ENCODE data around the gene EXPH5.
A peak's percentile ranks its signal among the peaks of the same experiment; 100 is the strongest.

Gene EXPH5

DNA sequence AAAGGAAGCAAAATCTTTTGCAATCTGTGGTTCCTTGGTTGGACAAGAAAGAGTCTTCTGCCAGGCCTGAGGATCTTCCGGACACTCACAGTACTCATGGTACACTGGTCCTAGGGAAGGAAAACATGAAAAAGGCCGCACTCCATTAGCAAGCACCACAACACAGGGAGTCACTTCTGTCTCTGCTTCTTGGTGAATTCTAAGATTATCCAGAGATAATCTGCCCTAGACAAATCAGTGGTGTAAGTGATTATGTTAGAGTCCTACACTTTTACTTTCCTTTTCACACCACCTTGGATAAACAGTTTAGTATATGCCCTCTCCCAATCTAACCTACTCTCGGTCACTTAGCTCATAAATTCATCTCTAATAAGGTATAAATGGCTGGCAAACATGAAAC is 107.2 kb downstream of the EXPH5 start:
- H3K27ac ChIP-seq: no peak overlapping the region
- TF ChIP-seq, protein P1, sequence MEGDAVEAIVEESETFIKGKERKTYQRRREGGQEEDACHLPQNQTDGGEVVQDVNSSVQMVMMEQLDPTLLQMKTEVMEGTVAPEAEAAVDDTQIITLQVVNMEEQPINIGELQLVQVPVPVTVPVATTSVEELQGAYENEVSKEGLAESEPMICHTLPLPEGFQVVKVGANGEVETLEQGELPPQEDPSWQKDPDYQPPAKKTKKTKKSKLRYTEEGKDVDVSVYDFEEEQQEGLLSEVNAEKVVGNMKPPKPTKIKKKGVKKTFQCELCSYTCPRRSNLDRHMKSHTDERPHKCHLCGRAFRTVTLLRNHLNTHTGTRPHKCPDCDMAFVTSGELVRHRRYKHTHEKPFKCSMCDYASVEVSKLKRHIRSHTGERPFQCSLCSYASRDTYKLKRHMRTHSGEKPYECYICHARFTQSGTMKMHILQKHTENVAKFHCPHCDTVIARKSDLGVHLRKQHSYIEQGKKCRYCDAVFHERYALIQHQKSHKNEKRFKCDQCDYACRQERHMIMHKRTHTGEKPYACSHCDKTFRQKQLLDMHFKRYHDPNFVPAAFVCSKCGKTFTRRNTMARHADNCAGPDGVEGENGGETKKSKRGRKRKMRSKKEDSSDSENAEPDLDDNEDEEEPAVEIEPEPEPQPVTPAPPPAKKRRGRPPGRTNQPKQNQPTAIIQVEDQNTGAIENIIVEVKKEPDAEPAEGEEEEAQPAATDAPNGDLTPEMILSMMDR (conservative IDR thresholded peaks at IDR 0.05): no peak

DNA sequence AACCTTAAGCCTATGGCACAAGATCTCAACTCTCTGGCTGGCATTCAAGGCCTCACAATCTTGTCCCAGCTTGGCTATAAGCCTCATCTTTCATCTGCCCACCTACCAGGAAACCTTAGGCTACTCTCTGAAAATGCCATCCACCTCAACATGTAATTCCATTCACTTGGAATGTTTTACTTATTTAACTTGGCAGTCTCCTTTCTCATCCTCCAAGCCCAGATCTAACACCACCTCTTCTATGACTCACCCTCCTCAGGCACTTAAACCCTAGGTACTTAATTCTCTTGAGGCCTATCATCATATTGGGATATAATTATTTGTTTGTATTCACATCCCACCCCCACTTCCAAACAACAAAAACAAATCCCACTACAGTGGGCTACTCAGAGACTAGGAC is 110.4 kb downstream of the EXPH5 start:
- no peak overlapping the region for H3K27ac ChIP-seq
- TF ChIP-seq, protein P1 (conservative IDR thresholded peaks at IDR 0.05): no peak

DNA sequence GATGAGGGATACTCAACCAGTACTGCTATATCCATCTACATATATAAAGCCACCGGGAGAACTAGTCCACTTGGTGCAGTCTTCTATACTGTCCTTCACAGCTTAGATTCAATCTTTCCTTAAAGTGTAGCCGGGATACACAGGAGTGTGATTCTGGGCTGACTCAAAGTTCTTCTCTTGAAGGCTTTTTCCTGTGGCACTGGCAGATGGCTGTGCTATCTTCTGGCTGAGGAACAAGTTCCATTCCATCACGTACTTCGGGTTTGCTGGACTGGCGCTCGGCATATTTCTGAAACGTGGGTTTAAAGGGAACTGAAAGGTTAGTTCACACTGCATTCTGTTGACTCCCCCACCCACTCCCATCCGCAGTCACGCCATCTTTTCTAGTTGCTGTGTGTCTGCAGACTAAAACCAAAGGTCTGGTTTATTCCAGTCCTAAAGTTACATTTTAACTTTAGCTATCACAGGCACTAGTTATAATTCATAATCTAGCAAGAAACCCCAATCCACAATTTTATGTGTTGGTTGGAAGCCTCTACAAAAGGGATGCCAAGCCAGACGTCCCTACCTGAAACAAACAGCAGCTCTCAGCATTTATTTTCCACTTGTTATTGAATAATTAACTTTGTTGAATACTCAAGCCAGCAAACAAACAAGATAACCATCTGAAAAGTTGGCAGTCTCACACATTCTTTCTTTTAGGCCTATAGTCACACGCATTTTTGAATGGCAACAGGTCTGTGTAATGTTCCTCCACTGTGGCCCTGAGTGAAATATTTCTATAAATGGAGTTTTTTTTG is 118.7 kb downstream of the EXPH5 start:
- TF ChIP-seq, protein P1 (conservative IDR thresholded peaks at IDR 0.05): no peak
- H3K27ac ChIP-seq: peak overlapping the region; percentile 35

DNA sequence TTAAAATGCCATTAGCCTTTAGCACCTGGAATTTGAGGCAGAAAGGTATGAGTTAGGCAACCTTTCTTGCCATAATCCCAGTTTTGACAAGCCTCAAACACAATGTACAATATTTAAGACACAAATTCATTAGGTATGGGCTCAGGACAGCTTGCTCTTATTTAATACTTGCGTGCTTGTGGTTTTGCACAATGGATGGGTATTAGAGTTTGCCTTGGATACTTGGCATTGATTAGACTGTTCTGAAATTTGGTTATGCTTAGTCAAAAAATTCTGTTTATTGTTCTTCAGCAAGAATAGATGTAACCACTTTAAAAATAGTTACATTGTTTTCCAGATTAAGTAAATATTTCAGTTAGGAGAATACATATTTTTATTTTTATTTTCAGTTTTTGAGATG is 120.9 kb downstream of the EXPH5 start:
- TF ChIP-seq, protein P1 (conservative IDR thresholded peaks at IDR 0.05): no peak
- H3K27ac ChIP-seq: no peak overlapping the region

DNA sequence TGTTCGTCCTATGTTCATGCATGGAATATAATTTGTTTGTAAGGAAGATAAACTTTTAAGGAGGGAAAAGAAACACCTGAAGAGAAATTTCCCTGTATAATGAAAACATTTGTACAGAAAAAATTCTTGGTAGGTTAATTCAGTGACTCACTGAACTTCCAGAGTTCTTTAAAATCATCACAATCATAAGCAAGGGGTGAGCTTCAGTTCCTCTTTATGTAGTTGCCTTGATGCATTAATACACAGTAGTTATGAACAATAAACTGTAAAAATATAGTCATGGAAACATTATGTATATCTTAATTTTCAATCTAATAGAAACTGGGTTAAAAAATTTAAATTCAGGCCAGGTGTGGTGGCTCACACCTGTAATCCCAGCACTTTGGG is 125.1 kb downstream of the EXPH5 start:
- TF ChIP-seq, protein P1 (conservative IDR thresholded peaks at IDR 0.05): no peak
- H3K27ac ChIP-seq: no peak overlapping the region

DNA sequence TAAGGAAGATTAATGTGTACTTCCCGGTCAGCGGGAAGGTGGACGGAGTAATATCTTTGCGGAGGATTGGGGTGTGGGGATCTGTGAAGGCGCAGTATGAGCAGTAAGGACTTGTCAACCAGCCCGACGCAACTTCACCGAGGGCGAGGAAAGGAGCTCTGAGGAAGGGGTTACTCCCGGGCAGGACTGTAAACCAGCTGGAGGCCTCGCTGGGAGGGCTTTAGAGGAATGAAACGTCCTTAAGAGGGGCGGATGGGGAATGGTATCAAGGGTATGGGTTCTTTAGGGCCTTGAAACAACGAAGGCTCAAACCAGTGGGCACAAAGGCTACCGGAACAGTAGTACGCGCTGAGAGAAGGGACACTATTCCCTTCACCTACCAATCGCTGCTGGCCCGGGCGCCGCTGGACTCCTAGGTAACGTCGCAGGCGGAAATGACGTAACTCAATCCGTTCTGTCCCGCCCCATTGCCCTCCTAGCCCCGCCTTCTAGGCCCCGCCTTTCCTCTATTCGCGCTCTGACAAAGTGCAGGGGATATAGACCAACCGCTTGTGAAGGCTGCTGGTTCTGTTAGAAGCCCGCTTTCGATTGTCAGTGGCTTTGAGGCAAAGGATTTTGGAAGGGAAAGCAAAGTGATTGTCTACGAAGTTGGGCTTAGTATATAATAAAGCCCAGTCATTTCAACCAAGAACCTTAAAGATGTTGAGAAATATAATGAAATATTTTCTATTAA is 126.3 kb downstream of the EXPH5 start, which contains the start of gene C11orf65:
TSS of gene C11orf65 (minus strand) at position 439 of the 733 bp plus-strand sequence. CDS start 5,970 bp downstream, outside the sequence.
- H3K27ac ChIP-seq: peak within 1 kb of the TSS; percentile 93
- TF ChIP-seq, protein P1 (conservative IDR thresholded peaks at IDR 0.05): no peak

DNA sequence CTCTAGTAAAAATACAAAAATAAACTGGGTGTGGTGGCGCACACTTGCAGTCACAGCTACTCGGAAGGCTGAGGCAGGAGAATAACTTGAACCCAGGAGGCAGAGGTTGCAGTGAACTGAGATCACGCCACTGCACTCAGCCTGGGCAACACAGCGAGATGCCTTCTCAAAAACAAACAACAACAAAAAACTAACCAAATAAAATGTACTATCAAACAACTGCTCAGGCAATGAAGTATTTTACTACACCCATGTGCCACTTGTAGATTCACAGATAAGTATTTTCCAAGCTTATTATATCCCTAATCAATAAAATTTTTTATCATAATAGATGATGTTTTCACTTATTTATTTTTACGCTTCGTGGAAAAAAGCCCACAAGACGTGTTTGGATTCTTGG is 127.2 kb downstream of the EXPH5 start:
- H3K27ac ChIP-seq: peak overlapping the region; percentile 93
- TF ChIP-seq, protein P1 (conservative IDR thresholded peaks at IDR 0.05): no peak

Measured in VCaP (cell line).